ENCODE measurements around the gene PHC1.

Gene PHC1

GRCh38 chr12:8989413-8989812, 75.1 kb downstream of the PHC1 start, which contains the start of gene KLRG1:
KLRG1 (plus strand) TSS chr12:8989546; CDS start chr12:8989636, 90 bp downstream.
- no peak within 1 kb of the TSS for H3K4me3 ChIP-seq (ENCODE audit: low read depth in 1 of 2, low read length in 2 of 2)

More at GRCh38 chr12:8989413-8989812, 75.1 kb downstream of the PHC1 start, which contains the start of gene KLRG1:
- no peak for TF ChIP-seq EZH2 (IDR thresholded peaks at IDR 0.05; ENCODE audit: borderline replicate concordance, low read depth, low read length, severe bottlenecking)
- TF ChIP-seq, protein P1, sequence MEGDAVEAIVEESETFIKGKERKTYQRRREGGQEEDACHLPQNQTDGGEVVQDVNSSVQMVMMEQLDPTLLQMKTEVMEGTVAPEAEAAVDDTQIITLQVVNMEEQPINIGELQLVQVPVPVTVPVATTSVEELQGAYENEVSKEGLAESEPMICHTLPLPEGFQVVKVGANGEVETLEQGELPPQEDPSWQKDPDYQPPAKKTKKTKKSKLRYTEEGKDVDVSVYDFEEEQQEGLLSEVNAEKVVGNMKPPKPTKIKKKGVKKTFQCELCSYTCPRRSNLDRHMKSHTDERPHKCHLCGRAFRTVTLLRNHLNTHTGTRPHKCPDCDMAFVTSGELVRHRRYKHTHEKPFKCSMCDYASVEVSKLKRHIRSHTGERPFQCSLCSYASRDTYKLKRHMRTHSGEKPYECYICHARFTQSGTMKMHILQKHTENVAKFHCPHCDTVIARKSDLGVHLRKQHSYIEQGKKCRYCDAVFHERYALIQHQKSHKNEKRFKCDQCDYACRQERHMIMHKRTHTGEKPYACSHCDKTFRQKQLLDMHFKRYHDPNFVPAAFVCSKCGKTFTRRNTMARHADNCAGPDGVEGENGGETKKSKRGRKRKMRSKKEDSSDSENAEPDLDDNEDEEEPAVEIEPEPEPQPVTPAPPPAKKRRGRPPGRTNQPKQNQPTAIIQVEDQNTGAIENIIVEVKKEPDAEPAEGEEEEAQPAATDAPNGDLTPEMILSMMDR (IDR thresholded peaks at IDR 0.05; ENCODE audit: borderline replicate concordance, extremely low read depth, low read length, poor library complexity, severe bottlenecking), result no peak
- no peak within 1 kb of the TSS for H3K4me2 ChIP-seq (ENCODE audit: insufficient read depth, low read length)
- no peaks in the 10 kb centered on the region for H3K79me2 ChIP-seq (ENCODE audit: insufficient read depth, low read length)
- no peak within 1 kb of the TSS for H3K27ac ChIP-seq (ENCODE audit: low read length)
- no peaks in the 10 kb centered on the region for H3K27me3 ChIP-seq (ENCODE audit: insufficient read depth, low read length, poor library complexity)
- H3K4me1 ChIP-seq (ENCODE audit: insufficient read depth, low read length), result no peaks in the 10 kb centered on the region
- no peak within 1 kb of the TSS for H3K9ac ChIP-seq (ENCODE audit: low read depth, low read length)
- DNase-seq (no peak), ATAC-seq (ENCODE audit: insufficient read depth, low read depth) (no peak)
- H3K9me3 ChIP-seq (ENCODE audit: insufficient read depth, low read length, severe bottlenecking), result no peaks in the 10 kb centered on the region
- H2AFZ ChIP-seq (ENCODE audit: low read depth, low read length), result no peak within 1 kb of the TSS
- no peaks in the 10 kb centered on the region for H3K36me3 ChIP-seq (ENCODE audit: insufficient read depth, low read length)
- no peaks in the 10 kb centered on the region for H4K20me1 ChIP-seq (ENCODE audit: insufficient read depth, low read length)

All from DND-41 (cell line).